Measurements from ENCODE around the gene PRR30.

The PRR30 gene

DNA sequence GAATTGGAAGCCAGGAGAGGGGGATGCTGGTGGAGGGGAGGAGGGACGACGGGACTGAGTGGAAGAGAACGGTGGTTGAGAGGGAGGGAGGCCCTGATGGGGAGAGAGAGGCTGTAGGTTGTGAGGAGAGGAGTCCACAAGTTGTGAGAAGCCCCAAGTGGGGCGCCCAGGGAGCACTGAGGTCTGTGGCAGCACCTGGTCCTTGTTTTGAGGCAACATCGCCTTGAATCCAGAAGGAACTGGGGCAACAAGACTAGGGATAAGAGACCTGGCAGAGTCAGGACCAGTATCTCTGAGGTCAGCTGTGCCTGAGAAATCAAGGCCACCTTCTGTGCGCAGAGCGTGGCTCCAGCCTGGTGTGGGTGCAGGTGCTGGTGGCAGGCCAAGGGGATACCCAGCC, 1.1 kb downstream of the PRR30 start:
- Histone ChIP-seq H4K12ac (ENCODE audit: low read depth, low read length) (no peak overlapping the region), H3K27ac (ENCODE audit: low read depth, low read length) (no peak overlapping the region), H3K18ac (ENCODE audit: low read length) (no peak overlapping the region), H3K4ac (ENCODE audit: low read depth, low read length) (no peak overlapping the region), H3K9me3 (ENCODE audit: insufficient read depth, low read depth, low read length) (no peaks in the 10 kb centered on the region), H3K9ac (ENCODE audit: low read length) (no peak overlapping the region), H3K79me1 (ENCODE audit: low read length) (peaks cover 6% of the 10 kb centered on the region), H2BK12ac (ENCODE audit: low read length) (no peak overlapping the region), H3K4me2 (ENCODE audit: low read length) (no peak overlapping the region), H3K36me3 (ENCODE audit: control insufficient read depth in 1 of 2, insufficient read depth in 2 of 2, low read length in 2 of 2) (peaks cover under 1 to 3% of the 10 kb centered on the region in 2 experiments), H4K91ac (ENCODE audit: low read depth, low read length) (no peak overlapping the region), H2AFZ (ENCODE audit: insufficient read depth, low read length, poor library complexity) (no peak overlapping the region), H3K23ac (ENCODE audit: low read length) (no peak overlapping the region), H4K8ac (ENCODE audit: low read depth, low read length) (no peak overlapping the region), H2BK120ac (ENCODE audit: insufficient read depth, low read length, poor library complexity) (no peak overlapping the region), H2BK5ac (ENCODE audit: low read depth, low read length, poor library complexity) (no peak overlapping the region), H3K4me1 (ENCODE audit: control insufficient read depth in 1 of 2, insufficient read depth in 2 of 2, low read length in 2 of 2) (peaks cover 5 to 8% of the 10 kb centered on the region in 2 experiments), H3K4me3 (ENCODE audit: low read depth, low read length) (no peak overlapping the region), H3K14ac (ENCODE audit: low read length) (no peak overlapping the region), H3K27me3 (ENCODE audit: insufficient read depth, low read length) (no peaks in the 10 kb centered on the region), H3K79me2 (ENCODE audit: control insufficient read depth, insufficient read depth, low read length, poor library complexity) (peaks cover 10% of the 10 kb centered on the region), H2AK5ac (ENCODE audit: low read length) (no peak overlapping the region)
- no peak for DNase-seq
- WGBS (ENCODE audit: extremely low coverage, insufficient coverage, insufficient read length), result no CpG with 5 or more reads among the region's 7 CpGs

DNA sequence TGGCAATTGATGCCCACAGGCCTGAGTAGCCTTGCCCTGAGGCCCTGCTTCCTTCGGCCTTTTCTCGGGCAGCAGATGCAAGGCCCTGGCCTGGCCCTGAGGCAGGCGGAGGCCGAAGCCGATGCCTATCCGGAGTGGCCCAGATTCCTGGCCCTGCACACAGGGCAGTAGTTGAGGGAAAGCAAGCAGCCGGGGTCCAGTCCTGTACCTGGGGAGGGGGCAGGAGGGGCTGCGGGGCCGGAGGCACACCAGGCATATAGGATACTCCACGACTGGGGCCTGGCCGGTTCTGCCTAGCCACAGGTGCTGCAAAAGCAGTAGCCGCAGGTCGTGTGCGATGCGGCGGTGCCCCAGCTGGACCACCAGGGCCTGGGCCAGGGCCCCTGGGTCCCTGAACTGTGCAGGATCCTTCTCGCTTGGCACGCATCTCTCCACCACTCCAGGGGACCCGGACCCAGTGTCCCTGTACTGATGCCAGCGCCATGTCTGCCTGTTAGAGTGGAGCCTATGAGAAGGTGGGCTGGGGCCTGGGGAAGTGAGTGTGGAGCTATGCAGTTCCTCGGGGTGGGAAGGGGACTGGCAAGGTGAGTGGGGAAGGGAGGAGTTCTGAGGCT, 1.8 kb downstream of the PRR30 start:
- Histone ChIP-seq H2AK5ac (ENCODE audit: low read length) (no peak overlapping the region), H3K23ac (ENCODE audit: low read length) (no peak overlapping the region), H2AFZ (ENCODE audit: insufficient read depth, low read length, poor library complexity) (no peak overlapping the region), H3K4ac (ENCODE audit: low read depth, low read length) (no peak overlapping the region), H2BK120ac (ENCODE audit: insufficient read depth, low read length, poor library complexity) (no peak overlapping the region), H2BK5ac (ENCODE audit: low read depth, low read length, poor library complexity) (no peak overlapping the region), H3K9ac (ENCODE audit: low read length) (no peak overlapping the region), H3K4me3 (ENCODE audit: low read depth, low read length) (no peak overlapping the region), H3K9me3 (ENCODE audit: insufficient read depth, low read depth, low read length) (no peaks in the 10 kb centered on the region), H4K12ac (ENCODE audit: low read depth, low read length) (no peak overlapping the region), H3K14ac (ENCODE audit: low read length) (no peak overlapping the region), H2BK12ac (ENCODE audit: low read length) (no peak overlapping the region), H3K79me1 (ENCODE audit: low read length) (peaks cover 6% of the 10 kb centered on the region), H4K91ac (ENCODE audit: low read depth, low read length) (no peak overlapping the region), H3K36me3 (ENCODE audit: control insufficient read depth in 1 of 2, insufficient read depth in 2 of 2, low read length in 2 of 2) (peaks cover 7 to 10% of the 10 kb centered on the region in 2 experiments), H3K18ac (ENCODE audit: low read length) (no peak overlapping the region), H4K8ac (ENCODE audit: low read depth, low read length) (no peak overlapping the region), H3K27ac (ENCODE audit: low read depth, low read length) (no peak overlapping the region), H3K79me2 (ENCODE audit: control insufficient read depth, insufficient read depth, low read length, poor library complexity) (peaks cover 10% of the 10 kb centered on the region), H3K27me3 (ENCODE audit: insufficient read depth, low read length) (no peaks in the 10 kb centered on the region), H3K4me2 (ENCODE audit: low read length) (no peak overlapping the region), H3K4me1 (ENCODE audit: control insufficient read depth in 1 of 2, insufficient read depth in 2 of 2, low read length in 2 of 2) (peaks cover 7 to 8% of the 10 kb centered on the region in 2 experiments)
- no CpG with 5 or more reads among the region's 21 CpGs for WGBS (ENCODE audit: extremely low coverage, insufficient coverage, insufficient read length)
- no peak for DNase-seq

GRCh38 chr2:27136751-27137150, 2.5 kb downstream of the PRR30 start:
- Histone ChIP-seq H3K79me2 (ENCODE audit: control insufficient read depth, insufficient read depth, low read length, poor library complexity) (peaks cover 10% of the 10 kb centered on the region), H2BK5ac (ENCODE audit: low read depth, low read length, poor library complexity) (no peak overlapping the region)

DNA sequence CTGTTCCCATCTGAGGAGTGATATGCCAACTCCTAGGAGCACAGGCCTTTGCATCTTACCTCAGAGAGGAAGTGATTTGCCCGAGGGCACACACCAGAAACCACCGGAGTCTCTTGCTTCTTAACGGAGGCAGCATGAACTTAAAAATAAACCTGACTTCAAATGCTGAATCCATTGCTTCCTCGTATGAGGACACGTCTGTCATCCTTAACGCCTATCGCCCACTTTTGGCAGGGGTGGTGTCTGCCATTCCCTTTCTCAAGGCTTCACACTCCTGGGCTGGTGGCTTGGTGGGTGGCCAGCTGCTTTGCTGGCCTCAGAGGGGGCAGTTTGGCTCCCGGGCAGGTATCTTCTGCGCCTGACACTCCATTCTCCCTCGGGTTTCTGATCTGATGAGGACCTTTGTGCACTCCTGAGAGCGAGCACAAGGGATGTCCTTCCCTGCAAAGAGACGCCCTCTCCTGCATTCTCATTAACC, 3.7 kb downstream of the PRR30 start:
- Histone ChIP-seq H2BK12ac (ENCODE audit: low read length) (peak overlapping the region; percentile 60), H4K91ac (ENCODE audit: low read depth, low read length) (peak overlapping the region; percentile 69), H3K23ac (ENCODE audit: low read length) (no peak overlapping the region), H2BK120ac (ENCODE audit: insufficient read depth, low read length, poor library complexity) (no peak overlapping the region), H4K12ac (ENCODE audit: low read depth, low read length) (no peak overlapping the region), H4K8ac (ENCODE audit: low read depth, low read length) (peak overlapping the region; percentile 90), H3K27me3 (ENCODE audit: insufficient read depth, low read length) (no peaks in the 10 kb centered on the region), H3K18ac (ENCODE audit: low read length) (no peak overlapping the region), H3K36me3 (ENCODE audit: control insufficient read depth in 1 of 2, insufficient read depth in 2 of 2, low read length in 2 of 2) (peaks cover 25 to 29% of the 10 kb centered on the region in 2 experiments), H2AK5ac (ENCODE audit: low read length) (peak overlapping the region; percentile 70), H3K4me1 (ENCODE audit: control insufficient read depth in 1 of 2, insufficient read depth in 2 of 2, low read length in 2 of 2) (peaks cover 7 to 8% of the 10 kb centered on the region in 2 experiments), H3K14ac (ENCODE audit: low read length) (no peak overlapping the region), H3K9me3 (ENCODE audit: insufficient read depth, low read depth, low read length) (no peaks in the 10 kb centered on the region), H3K4me3 (ENCODE audit: low read depth, low read length) (no peak overlapping the region), H3K9ac (ENCODE audit: low read length) (no peak overlapping the region), H3K79me1 (ENCODE audit: low read length) (peaks cover 6% of the 10 kb centered on the region), H3K79me2 (ENCODE audit: control insufficient read depth, insufficient read depth, low read length, poor library complexity) (peaks cover 10% of the 10 kb centered on the region), H2BK5ac (ENCODE audit: low read depth, low read length, poor library complexity) (no peak overlapping the region), H3K4me2 (ENCODE audit: low read length) (no peak overlapping the region), H3K27ac (ENCODE audit: low read depth, low read length) (no peak overlapping the region), H3K4ac (ENCODE audit: low read depth, low read length) (no peak overlapping the region), H2AFZ (ENCODE audit: insufficient read depth, low read length, poor library complexity) (no peak overlapping the region)
- WGBS (ENCODE audit: extremely low coverage, insufficient coverage, insufficient read length), result no CpG with 5 or more reads among the region's 12 CpGs
- DNase-seq, result peak in 1 of 2 donors; percentile 8

More at GRCh38 chr2:27136751-27137150, 2.5 kb downstream of the PRR30 start:
- DNase-seq, result no peak
- Histone ChIP-seq H2BK120ac (ENCODE audit: insufficient read depth, low read length, poor library complexity) (no peak overlapping the region), H3K4me3 (ENCODE audit: low read depth, low read length) (no peak overlapping the region), H3K27me3 (ENCODE audit: insufficient read depth, low read length) (no peaks in the 10 kb centered on the region), H2AFZ (ENCODE audit: insufficient read depth, low read length, poor library complexity) (no peak overlapping the region), H3K79me1 (ENCODE audit: low read length) (peaks cover 6% of the 10 kb centered on the region), H2AK5ac (ENCODE audit: low read length) (no peak overlapping the region), H4K12ac (ENCODE audit: low read depth, low read length) (no peak overlapping the region), H3K18ac (ENCODE audit: low read length) (no peak overlapping the region), H3K9ac (ENCODE audit: low read length) (no peak overlapping the region), H4K91ac (ENCODE audit: low read depth, low read length) (no peak overlapping the region), H3K36me3 (ENCODE audit: control insufficient read depth in 1 of 2, insufficient read depth in 2 of 2, low read length in 2 of 2) (peaks cover 14 to 17% of the 10 kb centered on the region in 2 experiments), H4K8ac (ENCODE audit: low read depth, low read length) (no peak overlapping the region), H3K27ac (ENCODE audit: low read depth, low read length) (no peak overlapping the region), H3K23ac (ENCODE audit: low read length) (no peak overlapping the region), H3K4me2 (ENCODE audit: low read length) (no peak overlapping the region), H3K4ac (ENCODE audit: low read depth, low read length) (no peak overlapping the region), H3K4me1 (ENCODE audit: control insufficient read depth in 1 of 2, insufficient read depth in 2 of 2, low read length in 2 of 2) (peaks cover 7 to 8% of the 10 kb centered on the region in 2 experiments), H3K14ac (ENCODE audit: low read length) (no peak overlapping the region), H2BK12ac (ENCODE audit: low read length) (no peak overlapping the region), H3K9me3 (ENCODE audit: insufficient read depth, low read depth, low read length) (no peaks in the 10 kb centered on the region)
- WGBS (ENCODE audit: extremely low coverage, insufficient coverage, insufficient read length), result no CpG with 5 or more reads among the region's 7 CpGs
